ENCODE data around the gene CCL23. TPM values are rescaled to one million over a fixed set of nuclear protein-coding genes. Genes with fewer than 3 reads are reported as not detected.

The CCL23 gene
- total and polyA plus RNA-seq, 2 donors = 0.85 to 16.9 TPM

- DNase-seq (ENCODE audit: extremely low spot score) = no peak
- no peaks in the 10 kb centered on the region for H3K36me3 ChIP-seq (ENCODE audit: insufficient read depth)
- H3K27ac ChIP-seq (ENCODE audit: low read depth) = no peak overlapping the region
Observed at GRCh38 chr17:35972535-35972934, 45.2 kb downstream of the CCL23 start.

GRCh38 chr17:35972066-35972465 lies 45.7 kb downstream of the CCL23 start:
- 58% methylated on average over 1 of the region's 1 CpG for WGBS
- no peaks in the 10 kb centered on the region for H3K36me3 ChIP-seq (ENCODE audit: insufficient read depth)
- H3K4me1 ChIP-seq (ENCODE audit: insufficient read depth) = no peaks in the 10 kb centered on the region
- no peak overlapping the region for H3K27ac ChIP-seq (ENCODE audit: low read depth)
- DNase-seq (ENCODE audit: extremely low spot score) = no peak
- no peak overlapping the region for H3K4me3 ChIP-seq (ENCODE audit: low read depth, low read length)

More at GRCh38 chr17:35972535-35972934, 45.2 kb downstream of the CCL23 start:
- 76% methylated on average over 6 of the region's 6 CpGs for WGBS
- Histone ChIP-seq H3K4me1 (ENCODE audit: insufficient read depth) (no peaks in the 10 kb centered on the region), H3K4me3 (ENCODE audit: low read depth, low read length) (no peak overlapping the region)

- H3K27ac ChIP-seq (ENCODE audit: low read depth) = no peak overlapping the region
- WGBS = 31% methylated on average over 8 of the region's 8 CpGs
- DNase-seq (ENCODE audit: extremely low spot score) = peak; percentile 73
- H3K36me3 ChIP-seq (ENCODE audit: insufficient read depth) = no peaks in the 10 kb centered on the region
- H3K4me1 ChIP-seq (ENCODE audit: insufficient read depth) = no peaks in the 10 kb centered on the region
- no peak overlapping the region for H3K4me3 ChIP-seq (ENCODE audit: low read depth, low read length)
Observed at GRCh38 chr17:35969558-35970380, 48.0 kb downstream of the CCL23 start.

GRCh38 chr17:35968520-35969054 lies 49.2 kb downstream of the CCL23 start:
- H3K4me3 ChIP-seq (ENCODE audit: low read depth, low read length) = no peak overlapping the region
- H3K4me1 ChIP-seq (ENCODE audit: insufficient read depth) = no peaks in the 10 kb centered on the region
- no peak for DNase-seq (ENCODE audit: extremely low spot score)
- no peaks in the 10 kb centered on the region for H3K36me3 ChIP-seq (ENCODE audit: insufficient read depth)
- H3K27ac ChIP-seq (ENCODE audit: low read depth) = no peak overlapping the region
- WGBS = 80% methylated on average over 10 of the region's 10 CpGs

- no peak overlapping the region for H3K27ac ChIP-seq (ENCODE audit: low read depth)
- no peaks in the 10 kb centered on the region for H3K36me3 ChIP-seq (ENCODE audit: insufficient read depth)
- no peak for DNase-seq (ENCODE audit: extremely low spot score)
- 91% methylated on average over 7 of the region's 7 CpGs for WGBS
- no peaks in the 10 kb centered on the region for H3K4me1 ChIP-seq (ENCODE audit: insufficient read depth)
- H3K4me3 ChIP-seq (ENCODE audit: low read depth, low read length) = no peak overlapping the region
Observed at GRCh38 chr17:35965272-35965671, 52.5 kb downstream of the CCL23 start.

- no peaks in the 10 kb centered on the region for H3K4me1 ChIP-seq (ENCODE audit: insufficient read depth)
- no peak overlapping the region for H3K27ac ChIP-seq (ENCODE audit: low read depth)
- 79% methylated on average over 6 of the region's 6 CpGs for WGBS
- no peak for DNase-seq (ENCODE audit: extremely low spot score)
- no peaks in the 10 kb centered on the region for H3K36me3 ChIP-seq (ENCODE audit: insufficient read depth)
- no peak overlapping the region for H3K4me3 ChIP-seq (ENCODE audit: low read depth, low read length)
Observed at GRCh38 chr17:35963663-35964062, 54.1 kb downstream of the CCL23 start.

Other genes starting within 250 kb of the CCL23 start
- gene MMP28, start 222.3 kb downstream of the CCL23 start, total RNA-seq = 13.2 TPM
- gene MMP28, start 222.3 kb downstream of the CCL23 start, polyA plus RNA-seq = 48.6 TPM
- 129 TPM for gene TAF15, start 208.5 kb downstream of the CCL23 start, total RNA-seq
- 134 TPM for gene TAF15, start 208.5 kb downstream of the CCL23 start, polyA plus RNA-seq
- not detected for gene HEATR9, start 149.1 kb downstream of the CCL23 start, total RNA-seq
- gene HEATR9, start 149.1 kb downstream of the CCL23 start, polyA plus RNA-seq = not detected
- gene CCL5, start 137.6 kb downstream of the CCL23 start, total RNA-seq = 0.58 TPM
- gene CCL5, start 137.6 kb downstream of the CCL23 start, polyA plus RNA-seq = 4.8 TPM
- 1.2 TPM for gene RDM1, start 87.2 kb downstream of the CCL23 start, total RNA-seq
- gene RDM1, start 87.2 kb downstream of the CCL23 start, polyA plus RNA-seq = 0.14 TPM
- not detected for gene LYZL6, start 74.3 kb downstream of the CCL23 start, total RNA-seq
- not detected for gene LYZL6, start 74.3 kb downstream of the CCL23 start, polyA plus RNA-seq
- 0.21 TPM for gene CCL16, start 36.5 kb downstream of the CCL23 start, total RNA-seq
- gene CCL16, start 36.5 kb downstream of the CCL23 start, polyA plus RNA-seq = 0.29 TPM
- gene CCL14, start 31.2 kb downstream of the CCL23 start, total RNA-seq = 3.3 TPM
- 184 TPM for gene CCL14, start 31.2 kb downstream of the CCL23 start, polyA plus RNA-seq
- 6.2 TPM for gene CCL15, start 16.4 kb downstream of the CCL23 start, total RNA-seq
- 1.3 TPM for gene CCL15, start 16.4 kb downstream of the CCL23 start, polyA plus RNA-seq
- gene CCL18, start 46.3 kb upstream of the CCL23 start, total RNA-seq = not detected
- 1.5 TPM for gene CCL18, start 46.3 kb upstream of the CCL23 start, polyA plus RNA-seq
- 3.6 TPM for gene CCL3, start 72.2 kb upstream of the CCL23 start, total RNA-seq
- 2.6 TPM for gene CCL3, start 72.2 kb upstream of the CCL23 start, polyA plus RNA-seq
- 2.4 TPM for gene CCL4, start 85.9 kb upstream of the CCL23 start, total RNA-seq
- 3.1 TPM for gene CCL4, start 85.9 kb upstream of the CCL23 start, polyA plus RNA-seq
- gene TBC1D3B, start 158.7 kb upstream of the CCL23 start, total RNA-seq = 2.1 TPM
- gene TBC1D3B, start 158.7 kb upstream of the CCL23 start, polyA plus RNA-seq = 2.1 TPM
- 0.69 TPM for gene CCL3L1, start 178.8 kb upstream of the CCL23 start, total RNA-seq
- 0.11 TPM for gene CCL3L1, start 178.8 kb upstream of the CCL23 start, polyA plus RNA-seq
- 2.0 TPM for gene CCL4L2, start 193.1 kb upstream of the CCL23 start, total RNA-seq
- 0.25 TPM for gene CCL4L2, start 193.1 kb upstream of the CCL23 start, polyA plus RNA-seq
- gene TBC1D3I, start 246.6 kb upstream of the CCL23 start, total RNA-seq = not detected
- not detected for gene TBC1D3I, start 246.6 kb upstream of the CCL23 start, polyA plus RNA-seq

Data from urinary bladder (tissue), 4 donors.